Measurements from ENCODE around the gene FERD3L.

DNA sequence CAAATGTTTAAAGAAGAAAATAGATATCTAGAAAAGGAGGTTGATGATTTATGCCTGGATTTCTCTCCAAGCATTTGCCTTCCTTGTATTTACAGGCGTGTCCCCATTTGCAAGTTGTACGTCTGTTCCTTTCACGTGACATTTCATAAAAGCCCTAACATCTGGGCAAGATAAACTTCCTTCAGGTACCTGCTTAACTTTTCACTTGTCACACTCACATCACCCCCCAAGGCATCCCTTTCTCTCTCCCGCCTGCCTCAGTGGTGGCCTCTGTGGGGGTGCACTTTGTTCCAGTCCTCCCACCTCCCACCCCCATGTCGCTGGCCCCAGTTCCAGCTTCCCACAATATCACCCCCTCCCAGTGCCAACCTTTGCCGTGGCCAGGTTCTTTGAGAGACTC, 34.4 kb downstream of the FERD3L start:
- no peak for TF ChIP-seq GATA2 (IDR thresholded peaks at IDR 0.05; ENCODE audit: low read depth, low read length)
- TF ChIP-seq GATA3 (IDR thresholded peaks at IDR 0.05; ENCODE audit: low read depth, low read length), result no peak
